Hepatocyte (in vitro differentiated cells): ENCODE measurements around the gene SERPINA5. TPM values are rescaled to one million over a fixed set of nuclear protein-coding genes. Genes with fewer than 3 reads are reported as not detected.
A peak's percentile ranks its signal among the peaks of the same experiment; 100 is the strongest.

Experiments
- DNase-seq: peaks from one replicate; pipeline ENCODE4 v3.0.0-alpha.2; 2016; ENCODE audit warnings: low spot score
- H2AFZ ChIP-seq: fragments of 200-600 bp; sonication (generic); 2 replicates; pipeline ENCODE4 v1.6.0; 2016; ENCODE audit warnings: antibody characterized with exemption, mild to moderate bottlenecking
- H3K27ac ChIP-seq: fragments of 200-600 bp; sonication (generic); 2 replicates; pipeline ENCODE4 v1.5.1; 2016; ENCODE audit warnings: mild to moderate bottlenecking
- H3K27me3 ChIP-seq: fragments of 200-600 bp; sonication (generic); 2 replicates; pipeline ENCODE4 v1.6.1; 2016
- H3K36me3 ChIP-seq: fragments of 200-600 bp; sonication (generic); replicated peaks from 2 replicates; pipeline ENCODE4 v1.5.1; 2016; ENCODE audit warnings: low read depth; ENCODE audit not compliant: insufficient read depth
- H3K4me1 ChIP-seq: fragments of 200-600 bp; sonication (generic); 2 replicates; pipeline ENCODE4 v1.5.1; 2016; ENCODE audit warnings: mild to moderate bottlenecking, moderate library complexity; ENCODE audit not compliant: insufficient read depth
- H3K4me2 ChIP-seq: fragments of 200-600 bp; sonication (generic); 2 replicates; pipeline ENCODE4 v1.6.0; 2016
- H3K4me3 ChIP-seq: fragments of 200-600 bp; sonication (generic); 2 replicates; pipeline ENCODE4 v1.5.1; 2016; ENCODE audit warnings: mild to moderate bottlenecking
- H3K79me2 ChIP-seq: fragments of 200-600 bp; sonication (generic); 2 replicates; pipeline ENCODE4 v1.6.0; 2017; ENCODE audit warnings: mild to moderate bottlenecking
- H3K9me2 ChIP-seq: fragments of 200-600 bp; sonication (generic); replicated peaks from 2 replicates; pipeline ENCODE4 v1.6.0; 2017; ENCODE audit warnings: mild to moderate bottlenecking; ENCODE audit not compliant: insufficient read depth
- H3K9me3 ChIP-seq: fragments of 200-600 bp; sonication (generic); 2 replicates; pipeline ENCODE4 v1.5.1; 2016; ENCODE audit warnings: low read depth, mild to moderate bottlenecking
- H4K20me1 ChIP-seq: fragments of 200-600 bp; sonication (generic); 2 replicates; pipeline ENCODE4 v1.6.0; 2016; ENCODE audit warnings: mild to moderate bottlenecking; ENCODE audit not compliant: insufficient read depth, poor library complexity, severe bottlenecking
- EZH2 ChIP-seq: fragments of 200-600 bp; sonication (generic); IDR thresholded peaks from 2 replicates; pipeline ENCODE4 v1.6.1; 2016; ENCODE audit warnings: antibody characterized with exemption, mild to moderate bottlenecking, borderline replicate concordance
- EZH2phosphoT487 ChIP-seq: fragments of 200-600 bp; sonication (generic); IDR thresholded peaks from one replicate; pipeline ENCODE4 v1.6.1; 2018; ENCODE audit warnings: antibody characterized with exemption, mild to moderate bottlenecking, low read depth, moderate library complexity; ENCODE audit not compliant: unreplicated experiment, severe bottlenecking
- WGBS: methylation state at CpG from one replicate; pipeline ENCODE4 v1.1.6; 2016; ENCODE audit warnings: low lambda C conversion rate; ENCODE audit errors: missing lambda C conversion rate; 5-methylcytosine and 5-hydroxymethylcytosine counted together
- polyA plus RNA-seq: library from polyadenylated mRNA; unstranded; fragments of >200 nt; fragmentation: Nextera tagmentation; extraction: Ambion mirVana; gene quantifications from 2 replicates; pipeline ENCODE4 v1.2.1, GENCODE V29; 2016
- total RNA-seq: library from RNA; depleted of rRNA; stranded (reverse); fragments of >200 nt; gene quantifications from 2 replicates; pipeline ENCODE4 v1.2.3, GENCODE V29; 2014
- TF ChIP-seq, protein P1 (sequence below): fragments of 200-600 bp; sonication (generic); IDR thresholded peaks from 2 replicates; pipeline ENCODE4 v1.5.1; 2016; ENCODE audit warnings: antibody characterized with exemption, mild to moderate bottlenecking; ENCODE audit not compliant: poor library complexity

SERPINA5 gene
- total and polyA plus RNA-seq, 2 experiments from 2014 or later, result 88.8 to 98.7 TPM

DNA sequence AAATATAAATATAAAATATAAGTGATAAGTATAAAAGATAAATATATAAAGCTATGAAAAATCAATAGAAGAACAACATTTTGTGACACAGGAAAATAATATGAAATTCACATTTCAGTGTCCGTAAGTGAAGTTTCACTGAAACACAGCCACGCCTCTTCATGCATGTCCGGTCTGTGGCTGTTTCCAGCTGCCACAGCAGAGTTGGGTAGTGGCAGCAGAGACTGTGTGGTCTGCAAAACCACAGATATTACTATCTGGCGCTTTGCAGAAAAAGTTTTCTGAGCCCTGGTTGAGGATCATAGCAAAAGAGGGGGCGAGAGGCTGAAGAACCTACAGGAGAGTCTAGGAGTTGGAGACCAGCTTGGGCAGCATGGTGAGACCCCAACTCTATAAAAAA is 19.2 kb upstream of the SERPINA5 start:
- Histone ChIP-seq H4K20me1 (no peaks in the 10 kb centered on the region), H3K4me1 (peaks cover 8% of the 10 kb centered on the region), H3K9me2 (no peaks in the 10 kb centered on the region), H3K79me2 (no peaks in the 10 kb centered on the region), H3K4me3 (no peak overlapping the region), H3K36me3 (no peaks in the 10 kb centered on the region), H2AFZ (no peak overlapping the region), H3K27me3 (no peaks in the 10 kb centered on the region), H3K27ac (no peak overlapping the region), H3K4me2 (peak overlapping the region; percentile 55), H3K9me3 (no peaks in the 10 kb centered on the region)
- WGBS, result 94% methylated on average over 5 of the region's 5 CpGs
- DNase-seq, result no peak
- TF ChIP-seq, protein P1, sequence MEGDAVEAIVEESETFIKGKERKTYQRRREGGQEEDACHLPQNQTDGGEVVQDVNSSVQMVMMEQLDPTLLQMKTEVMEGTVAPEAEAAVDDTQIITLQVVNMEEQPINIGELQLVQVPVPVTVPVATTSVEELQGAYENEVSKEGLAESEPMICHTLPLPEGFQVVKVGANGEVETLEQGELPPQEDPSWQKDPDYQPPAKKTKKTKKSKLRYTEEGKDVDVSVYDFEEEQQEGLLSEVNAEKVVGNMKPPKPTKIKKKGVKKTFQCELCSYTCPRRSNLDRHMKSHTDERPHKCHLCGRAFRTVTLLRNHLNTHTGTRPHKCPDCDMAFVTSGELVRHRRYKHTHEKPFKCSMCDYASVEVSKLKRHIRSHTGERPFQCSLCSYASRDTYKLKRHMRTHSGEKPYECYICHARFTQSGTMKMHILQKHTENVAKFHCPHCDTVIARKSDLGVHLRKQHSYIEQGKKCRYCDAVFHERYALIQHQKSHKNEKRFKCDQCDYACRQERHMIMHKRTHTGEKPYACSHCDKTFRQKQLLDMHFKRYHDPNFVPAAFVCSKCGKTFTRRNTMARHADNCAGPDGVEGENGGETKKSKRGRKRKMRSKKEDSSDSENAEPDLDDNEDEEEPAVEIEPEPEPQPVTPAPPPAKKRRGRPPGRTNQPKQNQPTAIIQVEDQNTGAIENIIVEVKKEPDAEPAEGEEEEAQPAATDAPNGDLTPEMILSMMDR, result no peak
- TF ChIP-seq EZH2phosphoT487 (no peak), EZH2 (no peak)

DNA sequence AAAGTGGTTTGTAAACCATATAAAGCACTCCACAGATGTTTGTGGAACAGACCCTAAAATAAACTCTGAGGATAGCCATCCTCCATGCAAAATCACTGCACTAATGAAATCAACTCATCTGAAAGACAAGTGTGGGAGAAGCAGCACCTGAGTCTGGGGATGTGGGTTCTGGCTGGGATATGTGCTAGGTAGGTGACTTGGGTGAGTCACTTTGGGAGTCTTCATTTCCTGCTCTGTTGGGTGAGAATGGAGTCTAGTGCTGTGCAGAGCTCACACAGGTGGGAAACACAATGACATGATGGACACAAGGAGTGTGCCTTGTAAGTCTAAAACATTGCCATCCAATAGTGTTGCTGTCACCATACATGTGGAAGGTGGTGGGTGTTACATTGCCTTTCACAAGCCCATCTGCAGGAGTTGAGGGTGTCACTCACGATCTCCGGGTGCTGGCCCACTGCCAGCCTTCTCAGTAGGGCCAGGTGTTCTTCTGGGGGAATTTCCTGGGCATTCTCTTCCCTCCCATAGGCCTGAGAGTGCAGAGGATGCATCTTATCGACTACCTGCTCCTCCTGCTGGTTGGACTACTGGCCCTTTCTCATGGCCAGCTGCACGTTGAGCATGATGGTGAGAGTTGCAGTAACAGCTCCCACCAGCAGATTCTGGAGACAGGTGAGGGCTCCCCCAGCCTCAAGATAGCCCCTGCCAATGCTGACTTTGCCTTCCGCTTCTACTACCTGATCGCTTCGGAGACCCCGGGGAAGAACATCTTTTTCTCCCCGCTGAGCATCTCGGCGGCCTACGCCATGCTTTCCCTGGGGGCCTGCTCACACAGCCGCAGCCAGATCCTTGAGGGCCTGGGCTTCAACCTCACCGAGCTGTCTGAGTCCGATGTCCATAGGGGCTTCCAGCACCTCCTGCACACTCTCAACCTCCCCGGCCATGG is 18.0 kb upstream of the SERPINA5 start:
- Histone ChIP-seq H3K4me1 (peaks cover 8% of the 10 kb centered on the region), H3K79me2 (no peaks in the 10 kb centered on the region), H2AFZ (no peak overlapping the region), H3K36me3 (no peaks in the 10 kb centered on the region), H3K27ac (no peak overlapping the region), H3K9me2 (no peaks in the 10 kb centered on the region), H3K4me3 (no peak overlapping the region), H3K4me2 (no peak overlapping the region), H3K9me3 (no peaks in the 10 kb centered on the region), H3K27me3 (no peaks in the 10 kb centered on the region), H4K20me1 (no peaks in the 10 kb centered on the region)
- no peak for DNase-seq
- 95% methylated on average over 16 of the region's 16 CpGs for WGBS
- TF ChIP-seq, protein P1, result no peak
- TF ChIP-seq EZH2, result no peak
- TF ChIP-seq EZH2phosphoT487, result no peak

DNA sequence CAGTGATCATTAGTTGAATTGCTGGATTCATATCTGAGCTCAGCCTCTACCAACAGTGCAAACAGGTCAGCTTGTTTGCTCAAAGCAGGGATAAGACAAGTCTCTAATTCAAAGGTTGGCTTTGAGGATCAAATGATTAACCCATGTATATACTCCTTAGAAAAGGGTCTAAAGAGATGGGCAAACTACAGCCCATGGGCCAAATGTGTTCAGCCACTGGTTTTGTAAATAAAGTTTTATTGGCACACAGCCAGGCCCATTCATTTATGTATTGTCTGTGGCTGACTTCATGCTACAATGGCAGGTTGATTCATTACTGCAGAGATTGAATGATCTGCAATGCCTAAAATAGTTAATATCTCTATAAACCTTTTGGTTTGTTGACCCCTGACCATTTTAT is 16.8 kb upstream of the SERPINA5 start:
- Histone ChIP-seq H3K9me3 (no peaks in the 10 kb centered on the region), H2AFZ (no peak overlapping the region), H3K4me1 (peaks cover 8% of the 10 kb centered on the region), H4K20me1 (no peaks in the 10 kb centered on the region), H3K9me2 (no peaks in the 10 kb centered on the region), H3K36me3 (no peaks in the 10 kb centered on the region), H3K27ac (no peak overlapping the region), H3K27me3 (no peaks in the 10 kb centered on the region), H3K79me2 (no peaks in the 10 kb centered on the region), H3K4me3 (no peak overlapping the region), H3K4me2 (no peak overlapping the region)
- TF ChIP-seq EZH2, result no peak
- no peak for TF ChIP-seq EZH2phosphoT487
- TF ChIP-seq, protein P1, result no peak
- DNase-seq, result no peak
